T47D (cell line): Measurements from ENCODE around the gene NELFCD.
"Not testable (repeated sequence)": the region's sequence is repeated elsewhere in the genome, so short reads cannot be mapped to it uniquely, and the experiment has no call there.

ENCODE experiments used
- DNase-seq, 2 experiments: peaks; one replicate each; pipeline versions ENCODE4 v3.0.0 to v3.0.0-alpha.2; 2011 to 2012; ENCODE audit warnings: low read depth in 1 of 2, low spot score in 1 of 2
- JUND ChIP-seq: IDR thresholded peaks from 2 replicates; pipeline ENCODE4 v1.6.1; 2012; ENCODE audit warnings: low read depth
- in situ Hi-C: cut with HindIII; loops from 2 replicates; pipeline ENCODE4 v1.10.0; 2016; ENCODE audit warnings: low sequenced_read_pairs, low pct_unique_long_range_greater_than_20kb

NELFCD gene

GRCh38 chr20:58981628-58982364 lies 740 bp downstream of the NELFCD start:
- peak in 1 of 2 experiments; percentile 55 for DNase-seq
- in situ Hi-C loops = no loop called here
- TF ChIP-seq JUND = no peak

DNA sequence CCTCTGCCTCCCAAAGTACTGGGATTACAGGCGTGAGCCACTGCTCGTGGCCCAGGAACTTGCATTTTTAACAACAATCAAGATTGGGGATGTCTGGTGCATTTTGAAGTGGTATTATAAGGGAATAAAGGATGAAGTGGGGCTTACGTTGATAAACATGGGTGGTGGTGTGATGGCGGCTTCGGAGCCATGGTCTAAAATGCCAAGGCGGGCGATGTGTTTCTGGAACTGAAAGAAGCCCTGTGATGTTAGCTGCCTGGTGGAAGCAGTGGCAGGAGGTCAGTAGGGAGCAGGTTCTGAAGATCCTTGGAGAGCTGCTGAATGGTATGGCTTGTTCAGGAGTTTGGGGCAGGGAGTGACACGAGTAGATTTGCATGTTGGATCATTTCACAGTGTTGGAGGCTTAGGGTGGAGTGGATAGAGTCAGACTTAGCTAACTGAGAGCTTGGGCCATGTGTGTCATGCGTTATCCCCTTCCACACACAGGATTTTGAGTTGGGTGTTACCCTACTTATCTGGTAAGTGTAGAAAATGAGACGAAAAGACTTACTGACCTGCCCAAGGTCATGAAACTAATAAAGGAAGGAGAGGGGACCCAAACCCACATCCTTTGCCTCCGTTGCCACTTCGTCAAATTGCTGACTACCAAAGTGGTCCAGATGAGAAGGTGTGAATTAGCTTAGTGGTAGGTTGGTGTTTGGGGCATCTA lies 1.5 kb downstream of the NELFCD start:
- DNase-seq = no peak
- TF ChIP-seq JUND = no peak
- in situ Hi-C loops = no loop called here

DNA sequence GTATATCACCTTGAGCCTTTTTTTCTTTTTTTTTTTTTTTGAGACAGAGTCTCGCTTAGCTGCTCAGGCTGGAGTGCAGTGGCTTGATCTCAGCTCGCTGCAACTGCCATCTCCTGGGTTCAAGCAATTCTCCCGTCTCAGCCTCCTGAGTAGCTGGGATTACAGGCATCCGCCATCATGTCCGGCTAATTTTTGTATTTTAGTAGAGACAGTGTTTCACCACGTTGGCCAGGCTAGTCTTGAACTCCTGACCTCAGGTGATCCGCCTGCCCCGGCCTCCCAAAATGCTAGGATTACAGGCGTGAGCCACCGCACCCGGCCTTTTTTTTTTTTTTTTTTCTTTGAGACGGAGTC lies 2.0 kb downstream of the NELFCD start:
- DNase-seq, in situ Hi-C loops: not testable (repeated sequence)

GRCh38 chr20:58984691-58985090 lies 3.6 kb downstream of the NELFCD start:
- TF ChIP-seq JUND = no peak
- no peak for DNase-seq
- in situ Hi-C loops = no loop called here

GRCh38 chr20:58985656-58986055 lies 4.6 kb downstream of the NELFCD start:
- TF ChIP-seq JUND = no peak
- in situ Hi-C loops = no loop called here
- no peak for DNase-seq

DNA sequence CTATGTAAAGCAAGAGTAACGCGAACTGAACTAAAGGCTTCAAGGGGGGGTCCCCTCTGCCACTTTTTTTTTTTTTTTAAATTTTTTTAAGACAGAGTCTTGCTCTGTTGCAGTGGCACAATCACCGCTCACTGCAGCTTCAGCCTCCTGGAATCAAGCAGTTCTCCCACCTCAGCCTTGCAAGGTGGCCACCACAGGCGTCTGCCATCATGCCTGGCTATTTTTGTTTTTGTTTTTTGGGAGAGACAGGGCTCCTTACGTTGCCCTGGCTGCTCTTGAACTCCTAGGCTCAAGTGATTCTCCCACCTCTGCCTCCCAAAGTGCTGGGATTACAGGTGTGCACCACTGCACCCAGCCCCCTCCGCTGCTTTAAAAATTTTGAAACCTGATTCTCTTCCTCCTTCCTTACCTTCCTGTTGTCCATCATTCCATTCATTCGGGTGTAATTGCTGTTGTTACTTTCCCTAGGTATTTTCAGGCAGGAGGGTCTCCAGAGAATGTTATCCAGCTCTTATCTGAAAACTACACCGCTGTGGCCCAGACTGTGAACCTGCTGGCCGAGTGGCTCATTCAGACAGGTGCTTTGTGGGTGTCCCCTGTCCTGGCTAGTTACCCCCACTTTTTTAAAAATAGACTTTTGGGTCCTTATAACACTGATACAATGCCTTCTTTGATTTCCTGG lies 5.4 kb downstream of the NELFCD start:
- no peak for DNase-seq
- in situ Hi-C loops = no loop called here
- TF ChIP-seq JUND = no peak

- DNase-seq = no peak
- in situ Hi-C loops = no loop called here
- TF ChIP-seq JUND = no peak
Measured at GRCh38 chr20:58986968-58987517, 6.0 kb downstream of the NELFCD start.

- in situ Hi-C loops = no loop called here
- DNase-seq = peak; percentile 69 to 93
- TF ChIP-seq JUND = no peak; the same call in 1 of the 2 replicates
Measured at GRCh38 chr20:58987790-58988564, 6.9 kb downstream of the NELFCD start.

- no peak for DNase-seq
- in situ Hi-C loops = no loop called here
- no peak for TF ChIP-seq JUND
Measured at GRCh38 chr20:58988565-58988882, 7.5 kb downstream of the NELFCD start.

DNA sequence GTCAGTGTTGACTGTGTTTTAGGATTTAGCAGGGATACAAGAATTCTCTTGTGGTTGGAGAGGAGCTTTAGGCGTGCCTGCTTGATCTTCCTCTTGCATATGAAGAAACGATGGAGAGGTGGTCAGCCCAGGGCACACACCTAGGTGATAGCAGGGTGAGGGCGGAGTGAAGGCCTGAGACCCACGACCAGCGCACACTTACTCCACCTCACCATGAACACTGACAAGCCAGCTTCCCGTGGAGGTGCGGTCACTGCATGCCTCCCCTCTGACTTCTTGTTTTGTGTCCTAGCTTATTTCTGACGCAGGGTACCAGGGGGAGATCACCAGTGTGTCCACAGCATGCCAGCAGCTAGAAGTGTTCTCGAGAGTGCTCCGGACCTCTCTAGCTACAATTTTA lies 8.1 kb downstream of the NELFCD start:
- DNase-seq = no peak
- in situ Hi-C loops = no loop called here
- TF ChIP-seq JUND = no peak

DNA sequence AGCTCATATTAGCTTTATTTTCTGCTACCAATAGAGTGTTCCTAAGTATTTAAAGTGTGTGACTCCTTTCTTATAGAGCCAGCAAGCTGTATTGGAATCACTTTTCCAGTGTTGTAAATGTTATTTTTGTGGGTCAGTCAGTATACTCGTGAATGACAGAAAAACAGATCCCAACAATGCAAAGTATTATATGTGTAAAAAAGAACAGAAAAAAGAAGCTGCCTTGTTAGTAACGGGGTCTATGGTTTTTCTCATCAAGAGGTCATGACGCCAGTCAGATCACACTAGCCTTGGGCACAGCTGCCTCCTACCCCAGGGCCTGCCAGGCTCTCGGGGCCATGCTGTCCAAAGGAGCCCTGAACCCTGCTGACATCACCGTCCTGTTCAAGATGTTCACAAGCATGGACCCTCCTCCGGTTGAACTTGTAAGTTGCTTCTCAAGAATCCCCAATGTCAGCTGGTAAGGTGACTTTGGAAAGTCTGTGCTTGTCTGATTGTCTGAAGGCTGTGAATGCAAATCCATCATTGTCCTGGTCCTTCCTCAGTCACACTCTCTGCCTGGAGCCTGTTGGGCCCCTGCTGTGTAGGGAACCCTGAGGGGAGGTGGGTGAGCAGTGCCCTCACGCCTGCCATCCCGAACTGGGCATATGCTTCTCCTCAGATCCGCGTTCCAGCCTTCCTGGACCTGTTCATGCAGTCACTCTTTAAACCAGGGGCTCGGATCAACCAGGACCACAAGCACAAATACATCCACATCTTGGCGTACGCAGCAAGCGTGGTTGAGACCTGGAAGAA lies 9.8 kb downstream of the NELFCD start:
- in situ Hi-C loops = no loop called here
- DNase-seq = no peak
- TF ChIP-seq JUND = no peak

DNA sequence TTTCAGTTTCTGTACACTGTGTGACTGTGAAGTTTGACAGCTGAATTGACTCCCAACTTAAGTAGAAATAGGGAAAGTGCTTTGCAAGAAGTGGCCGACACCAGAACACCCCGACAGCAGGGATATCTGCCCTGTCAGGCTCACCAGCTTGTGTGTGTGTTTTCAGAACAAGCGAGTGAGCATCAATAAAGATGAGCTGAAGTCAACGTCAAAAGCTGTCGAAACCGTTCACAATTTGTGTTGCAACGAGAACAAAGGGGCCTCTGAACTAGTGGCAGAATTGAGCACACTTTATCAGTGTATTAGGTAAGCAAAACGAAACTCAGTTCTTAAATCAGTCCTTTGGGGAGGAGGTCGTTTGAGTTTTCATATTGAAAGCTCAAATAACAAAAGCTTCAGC lies 10.7 kb downstream of the NELFCD start:
- no peak for DNase-seq
- TF ChIP-seq JUND = no peak
- in situ Hi-C loops = no loop called here
